ENCODE data around the gene NADSYN1.
A peak's percentile ranks its signal among the peaks of the same experiment; 100 is the strongest.

NADSYN1 gene

DNA sequence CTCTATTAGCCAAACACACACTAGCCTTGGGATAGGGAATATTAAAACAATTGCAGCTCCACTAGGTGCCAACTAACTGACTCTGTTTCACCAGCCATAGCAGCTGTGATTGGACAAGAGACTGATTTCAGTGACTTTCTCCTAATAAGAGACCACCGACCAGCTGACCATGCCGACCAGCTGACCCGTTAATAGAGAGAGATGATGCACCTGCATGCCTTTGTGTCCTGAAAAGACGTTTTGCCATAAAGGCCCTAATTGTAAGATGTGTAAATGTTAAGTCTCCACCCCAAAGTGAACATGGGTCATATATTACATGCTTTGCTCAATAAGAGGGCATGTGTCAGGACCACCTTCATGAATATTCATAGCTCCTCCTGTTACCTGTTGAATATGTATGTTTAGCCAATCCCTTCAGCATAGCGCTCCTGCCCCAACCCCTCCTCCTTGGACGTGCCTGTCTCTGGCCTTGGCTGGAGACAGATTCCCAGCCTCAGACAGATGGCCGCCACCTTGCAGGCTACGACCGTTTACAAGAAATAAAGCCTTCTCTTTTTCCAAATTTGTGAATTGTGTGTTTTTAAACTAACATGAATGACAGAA is 1.3 kb upstream of the NADSYN1 start:
- DNase-seq, result no peak

DNA sequence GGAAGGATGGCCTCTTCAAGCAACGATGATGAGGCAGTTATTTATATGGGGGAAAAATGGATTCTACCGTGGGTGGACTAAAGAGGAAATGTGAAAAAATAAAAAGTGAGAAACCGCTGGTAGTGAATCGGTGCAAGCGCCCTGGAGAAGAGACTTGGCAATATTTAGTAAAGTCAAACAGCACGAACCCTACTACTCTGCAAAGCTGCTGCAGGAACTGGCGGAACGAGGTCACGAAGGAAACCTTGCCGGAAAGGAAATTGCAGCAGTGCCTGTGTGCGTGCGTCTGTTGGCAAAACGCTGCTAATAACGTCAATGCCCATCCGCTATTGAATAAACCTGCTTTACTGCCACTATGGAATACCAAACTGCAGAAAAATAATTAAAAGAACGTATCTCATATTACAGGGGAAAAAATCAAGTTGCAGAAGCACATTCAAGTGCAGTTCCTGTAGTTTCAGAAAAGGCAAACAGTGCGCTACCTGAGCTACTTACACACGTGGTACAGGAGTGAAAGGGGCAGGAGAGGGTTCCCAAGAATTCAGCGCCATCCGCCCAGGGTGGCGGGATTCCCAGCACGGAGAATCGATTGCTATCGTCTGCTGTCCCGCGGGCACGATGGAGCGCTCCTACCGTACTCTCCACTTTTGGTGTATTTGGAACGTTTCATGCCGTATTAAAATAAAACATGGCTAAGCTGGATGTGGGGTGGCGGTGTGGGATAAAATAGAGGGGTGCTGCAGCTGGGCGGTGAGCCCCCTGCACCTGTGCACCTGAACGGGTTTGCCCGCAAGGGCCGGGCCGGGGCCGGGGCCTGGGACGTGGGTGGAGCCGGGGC is 585 bp upstream of the NADSYN1 start:
- DNase-seq, result peak; percentile 22 to 36

DNA sequence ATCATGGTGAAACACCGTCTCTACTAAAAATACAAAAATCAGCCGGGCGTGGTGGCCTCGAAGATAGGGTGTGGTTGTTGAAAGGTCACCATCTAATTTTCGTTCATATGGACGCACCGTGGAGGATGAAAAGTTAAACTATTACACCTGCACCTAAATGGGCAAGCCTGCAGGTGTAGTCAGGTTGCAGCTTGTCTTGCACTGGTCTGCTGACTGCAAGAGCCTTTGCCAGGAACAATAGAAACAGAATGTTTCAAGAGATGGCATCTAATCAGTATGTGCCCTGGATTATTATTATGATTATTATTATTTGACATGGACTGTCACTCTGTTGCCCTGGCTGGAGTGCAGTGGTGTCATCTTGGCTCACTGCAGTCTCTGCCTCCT is 908 bp downstream of the NADSYN1 start:
- no peak for DNase-seq

DNA sequence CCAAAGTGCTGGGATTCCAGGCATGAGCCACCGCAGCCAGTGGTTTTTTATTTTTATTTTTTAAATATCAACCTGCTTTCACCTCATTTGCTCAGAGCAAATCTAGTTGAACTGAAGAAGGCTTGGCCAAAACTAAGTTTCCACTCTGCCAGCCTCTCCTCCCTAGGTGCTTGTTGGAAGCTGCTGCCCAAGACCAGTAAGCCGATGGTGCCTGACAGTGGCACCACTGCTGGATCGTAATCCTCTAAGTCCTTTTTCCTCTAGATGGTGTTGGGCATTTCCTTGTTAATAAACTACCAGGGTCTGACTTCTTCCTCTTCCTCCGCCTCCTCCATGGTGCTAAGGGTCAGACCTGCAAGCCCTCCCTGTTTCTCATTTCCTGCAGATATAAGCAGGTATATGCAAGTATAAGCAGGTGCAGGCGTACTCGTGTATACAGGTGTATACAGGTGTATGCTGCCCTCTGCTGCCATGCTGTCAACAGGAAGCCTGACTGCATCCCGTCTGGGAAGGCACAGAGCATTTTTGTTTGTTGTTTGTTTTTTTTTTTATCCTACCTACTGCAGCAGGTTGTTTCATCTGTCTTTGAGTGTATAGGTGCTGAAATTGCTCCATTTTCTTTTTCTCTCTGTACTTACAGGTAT is 1.6 kb downstream of the NADSYN1 start:
- DNase-seq, result peak; percentile 32 to 43

DNA sequence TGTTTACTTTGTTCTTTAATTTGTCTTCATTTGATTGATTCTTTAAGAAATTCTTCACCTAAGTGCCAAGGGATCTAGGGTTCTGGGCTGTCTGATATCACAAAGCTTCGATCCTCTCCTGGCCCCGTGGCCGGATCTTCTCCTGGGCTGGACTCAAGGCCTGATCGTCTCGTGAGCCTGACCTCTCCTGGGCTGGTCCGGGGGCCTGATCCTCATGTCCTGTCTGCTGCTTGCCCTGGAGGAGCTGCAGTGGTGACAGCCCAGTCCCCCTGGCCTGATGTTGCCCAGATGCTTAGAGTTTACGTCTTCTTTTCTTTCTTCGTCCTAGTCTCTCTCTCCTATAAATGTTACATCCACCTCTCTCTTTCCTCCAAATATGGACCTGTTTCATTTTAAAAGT is 3.3 kb downstream of the NADSYN1 start:
- DNase-seq, result no peak

DNA sequence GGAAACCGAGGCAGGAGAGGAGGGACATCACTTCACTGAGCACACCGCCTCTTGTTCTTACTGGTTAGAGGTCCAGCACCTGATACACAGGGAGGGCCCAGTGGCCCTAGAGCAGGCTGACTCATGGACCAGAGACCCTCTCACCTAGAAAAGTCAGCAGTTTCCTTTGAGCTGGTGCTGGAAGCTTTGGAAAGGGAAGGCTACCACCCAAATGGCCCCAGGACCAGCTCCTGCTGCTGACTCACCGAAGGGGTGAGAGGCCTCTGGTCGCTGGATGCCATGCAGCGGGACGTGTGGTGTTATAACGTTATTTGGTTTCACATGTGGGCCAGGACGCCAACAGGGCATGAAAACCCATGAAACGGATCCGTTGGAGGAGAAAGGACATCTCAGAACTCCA is 3.8 kb downstream of the NADSYN1 start:
- no peak for DNase-seq

DNA sequence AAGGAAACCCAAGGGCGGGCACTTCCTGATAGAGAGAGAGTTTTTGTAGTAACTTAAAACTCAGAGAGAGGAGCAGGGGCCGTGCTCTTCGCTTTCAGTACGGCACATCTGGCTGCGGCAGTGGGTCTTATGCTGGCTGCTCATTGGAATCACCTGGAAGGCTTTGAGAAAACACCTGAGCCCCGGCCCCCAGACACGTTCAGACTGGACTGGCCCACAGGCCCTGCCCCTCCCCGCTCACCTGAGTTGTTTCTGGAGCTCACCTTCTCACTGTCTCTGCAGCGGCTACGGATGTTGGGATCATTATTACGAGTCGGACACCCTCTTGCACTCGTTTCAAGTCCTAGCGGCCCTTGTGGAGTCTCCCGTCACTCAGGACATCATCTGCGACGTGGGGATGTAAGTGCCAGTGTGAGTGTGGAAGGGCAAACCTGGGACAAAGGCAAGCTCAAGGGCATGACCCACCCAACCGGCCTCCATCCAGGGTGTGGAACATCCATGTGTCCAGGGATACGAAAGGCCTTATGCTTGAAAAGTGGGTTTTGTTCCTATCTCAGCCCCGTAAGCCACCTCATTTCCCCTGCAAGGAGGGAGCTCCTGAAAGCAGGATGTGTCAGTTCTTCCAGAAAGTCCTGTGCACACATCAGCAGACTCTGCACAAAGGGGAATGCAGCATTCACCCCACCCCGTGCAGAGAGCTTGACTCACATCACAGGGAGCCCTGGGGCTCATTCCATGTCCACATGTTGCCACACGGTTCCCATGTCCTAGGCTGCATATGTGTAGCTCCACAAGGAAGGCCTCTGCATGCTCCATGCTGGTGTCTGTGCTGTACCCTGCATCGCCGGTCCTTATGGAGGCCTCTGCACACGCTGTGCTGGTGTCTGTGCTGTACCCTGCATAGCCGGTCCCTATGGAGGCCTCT is 5.4 kb downstream of the NADSYN1 start:
- DNase-seq, result no peak

DNA sequence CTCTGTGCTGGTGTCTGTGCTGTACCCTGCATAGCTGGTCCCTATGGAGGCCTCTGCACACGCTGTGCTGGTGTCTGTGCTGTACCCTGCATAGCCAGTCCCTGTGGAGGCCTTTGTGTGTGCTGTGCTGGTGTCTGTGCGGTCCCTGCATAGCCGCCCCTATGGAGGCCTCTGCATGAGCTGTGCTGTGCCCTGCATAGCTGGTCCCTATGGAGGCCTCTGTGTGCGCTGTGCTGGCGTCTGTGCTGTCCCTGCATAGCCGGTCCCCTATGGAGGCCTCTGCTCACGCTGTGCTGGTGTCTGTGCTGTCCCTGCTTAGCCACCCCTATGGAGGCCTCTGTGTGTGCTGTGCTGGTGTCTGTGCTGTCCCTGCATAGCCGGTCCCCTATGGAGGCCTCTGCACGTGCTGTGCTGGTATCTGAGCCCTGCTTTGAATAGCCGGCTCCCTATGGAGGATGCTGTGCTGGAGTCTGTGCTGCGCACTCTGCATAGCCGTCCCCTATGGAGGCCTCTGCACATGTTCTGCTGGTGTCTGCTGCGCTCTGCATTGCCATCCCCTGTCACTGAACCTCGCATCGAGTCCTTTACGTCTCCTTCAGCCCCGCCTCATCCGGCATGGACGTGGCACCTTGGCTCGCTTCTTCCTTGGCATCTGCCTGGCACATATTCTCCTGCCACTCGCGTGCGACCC is 6.2 kb downstream of the NADSYN1 start:
- no peak for DNase-seq

DNA sequence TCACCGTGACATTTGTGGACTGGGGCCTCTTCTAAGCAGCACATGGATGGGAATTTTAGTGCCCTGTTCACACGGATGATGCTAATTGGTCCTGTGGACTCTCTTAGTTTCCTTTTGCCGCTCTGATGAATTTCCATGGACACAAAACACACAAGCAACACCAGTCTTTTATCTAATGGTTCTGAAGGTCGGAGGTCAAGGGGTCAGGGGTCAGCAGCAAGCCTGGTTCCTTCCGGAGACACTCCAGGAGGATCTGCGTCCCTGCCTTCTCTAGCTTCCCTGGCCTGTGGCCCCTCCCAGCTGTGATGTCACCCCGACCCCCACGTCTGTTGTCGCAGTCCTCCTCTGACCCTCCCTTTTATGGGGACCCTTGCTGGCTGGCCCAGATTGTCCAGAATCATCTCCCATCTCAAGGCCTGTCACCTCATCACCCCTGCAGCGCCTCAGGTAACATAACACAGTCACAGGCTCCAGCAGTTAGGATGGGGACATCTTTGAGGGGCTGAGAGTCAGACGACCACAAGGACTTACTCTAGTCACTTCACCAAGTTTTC is 6.8 kb downstream of the NADSYN1 start:
- DNase-seq, result no peak

DNA sequence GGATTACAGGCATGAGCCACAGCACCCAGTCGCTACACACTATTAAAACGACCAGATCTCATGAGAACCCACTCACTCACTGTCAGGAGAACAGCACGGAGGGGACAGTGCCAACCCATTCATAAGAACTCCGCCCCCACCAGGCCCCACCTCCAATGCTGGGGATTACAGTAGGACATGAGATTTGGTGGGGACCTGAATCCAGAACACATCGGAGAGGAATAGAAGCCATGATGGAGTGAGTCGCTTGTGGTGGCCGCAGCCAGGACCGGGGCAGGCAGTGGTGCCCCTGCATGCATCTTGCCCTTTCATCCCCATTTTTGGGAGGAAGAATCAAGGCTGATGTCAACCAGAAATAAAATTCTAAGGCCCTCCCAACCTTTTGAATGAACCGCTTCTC is 8.7 kb downstream of the NADSYN1 start:
- DNase-seq, result no peak

DNA sequence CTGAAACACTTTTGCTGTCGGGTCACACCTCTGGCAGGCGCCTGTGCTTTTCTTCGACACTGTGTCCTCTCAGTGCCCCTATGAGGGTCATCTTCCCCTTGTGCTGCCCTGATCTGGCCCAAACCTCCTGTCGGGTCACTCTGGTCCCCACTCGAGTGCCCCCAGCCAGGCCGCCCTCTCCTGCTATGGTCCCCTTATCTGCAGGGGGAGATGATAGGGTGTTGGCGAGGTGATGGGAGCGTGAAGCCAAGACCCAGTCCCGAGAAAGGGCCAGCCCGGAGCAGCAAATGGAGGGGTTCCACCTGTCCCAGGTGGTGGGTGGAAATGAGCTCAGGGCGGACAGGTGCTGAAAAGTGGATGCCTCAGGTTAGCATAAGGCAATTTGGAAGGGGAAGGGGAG is 9.7 kb downstream of the NADSYN1 start:
- DNase-seq, result no peak

DNA sequence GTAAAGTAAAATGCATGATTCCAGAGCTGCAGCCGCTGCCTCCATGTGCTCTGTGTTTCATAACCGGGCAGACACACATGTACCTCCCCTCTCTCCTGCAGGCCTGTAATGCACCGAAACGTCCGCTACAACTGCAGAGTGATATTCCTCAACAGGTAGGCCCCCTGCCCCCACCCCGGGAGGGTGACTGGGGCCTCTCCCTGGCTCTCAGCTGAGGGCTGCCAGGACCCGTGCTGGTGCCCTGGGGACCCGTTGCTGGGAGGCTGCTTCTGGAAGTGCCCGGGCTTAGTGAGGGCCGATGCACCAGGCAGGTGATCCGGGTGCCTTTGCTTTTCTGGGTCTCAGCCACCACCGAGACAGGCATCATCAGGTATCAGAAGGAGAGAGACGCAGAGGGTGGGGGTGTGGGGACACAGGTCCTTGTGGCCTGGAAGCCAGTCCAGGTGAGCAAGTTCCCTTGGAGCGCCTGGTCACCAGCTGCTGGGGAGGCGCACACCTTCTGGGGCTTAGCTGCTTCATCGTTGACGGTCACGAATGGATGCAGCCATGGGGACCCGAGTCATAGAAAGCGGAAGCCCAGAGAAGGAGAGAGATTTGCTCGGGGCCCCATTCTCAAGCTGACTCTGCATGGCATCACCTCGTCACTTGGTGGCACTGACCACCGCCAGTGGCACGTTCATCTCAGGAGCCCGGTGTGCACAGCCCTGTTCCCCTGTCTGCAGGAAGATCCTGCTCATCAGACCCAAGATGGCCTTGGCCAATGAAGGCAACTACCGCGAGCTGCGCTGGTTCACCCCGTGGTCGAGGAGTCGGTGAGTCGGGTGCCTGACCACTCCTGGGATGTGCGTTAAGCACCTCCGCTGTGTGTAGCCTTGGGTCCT is 10.6 kb downstream of the NADSYN1 start:
- DNase-seq, result no peak

DNA sequence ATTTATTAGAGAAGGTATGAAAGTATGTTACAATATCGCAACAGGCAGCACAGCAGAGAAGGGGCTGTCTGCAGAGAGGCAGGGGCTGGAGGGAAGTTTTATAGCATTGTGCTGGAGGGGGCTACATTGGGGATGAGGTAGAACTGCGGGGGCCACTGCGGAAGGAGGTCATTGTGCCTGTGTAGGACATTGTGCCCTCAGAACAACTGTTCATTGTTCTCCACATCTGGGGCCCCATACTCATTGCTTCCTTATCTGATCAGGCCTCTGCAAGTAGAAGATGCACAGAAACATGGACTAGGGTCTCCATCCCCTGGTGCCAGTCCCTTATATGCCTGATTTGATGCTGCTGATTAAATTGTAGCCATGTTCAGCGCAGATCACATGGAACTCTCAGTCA is 12.1 kb downstream of the NADSYN1 start:
- DNase-seq, result no peak

DNA sequence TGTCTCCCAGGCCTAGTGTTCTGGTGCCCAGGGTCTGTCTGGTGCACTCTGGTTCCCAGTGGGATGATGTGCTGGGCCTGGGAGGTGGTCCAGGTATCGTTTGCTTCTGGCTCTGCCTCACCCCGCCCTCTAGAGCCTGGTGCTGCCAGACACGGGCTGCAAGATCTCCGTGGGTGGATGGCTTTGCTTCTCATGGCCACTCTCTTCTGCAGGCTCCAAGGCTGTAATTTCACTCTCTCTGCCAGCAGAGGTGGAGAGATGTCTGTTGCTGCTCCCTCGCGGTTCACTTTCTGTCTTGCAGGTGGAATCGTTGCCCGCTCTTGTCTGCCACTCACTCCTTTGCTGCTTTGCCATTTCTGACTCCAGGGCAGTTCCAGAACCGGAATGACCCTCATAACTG is 13.4 kb downstream of the NADSYN1 start:
- DNase-seq, result no peak

DNA sequence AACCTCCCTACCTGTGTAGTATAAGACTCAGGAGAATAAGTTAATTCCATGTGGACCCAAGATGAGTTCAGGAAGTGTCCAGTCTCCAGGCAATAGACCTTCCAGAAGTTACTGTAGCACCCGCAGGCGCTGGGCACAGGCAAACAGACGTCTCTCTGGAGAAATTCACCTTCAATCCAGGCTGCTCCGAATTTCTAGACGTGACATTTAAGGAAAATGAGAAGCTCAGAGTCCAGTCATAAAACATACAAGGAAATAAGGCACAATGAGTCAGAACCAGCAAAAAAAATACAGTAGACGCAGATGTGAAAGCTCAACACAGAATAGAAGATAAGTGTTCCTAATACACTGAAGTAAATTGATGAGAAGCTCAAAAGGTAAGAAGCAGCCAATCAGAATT is 14.2 kb downstream of the NADSYN1 start:
- DNase-seq, result no peak

DNA sequence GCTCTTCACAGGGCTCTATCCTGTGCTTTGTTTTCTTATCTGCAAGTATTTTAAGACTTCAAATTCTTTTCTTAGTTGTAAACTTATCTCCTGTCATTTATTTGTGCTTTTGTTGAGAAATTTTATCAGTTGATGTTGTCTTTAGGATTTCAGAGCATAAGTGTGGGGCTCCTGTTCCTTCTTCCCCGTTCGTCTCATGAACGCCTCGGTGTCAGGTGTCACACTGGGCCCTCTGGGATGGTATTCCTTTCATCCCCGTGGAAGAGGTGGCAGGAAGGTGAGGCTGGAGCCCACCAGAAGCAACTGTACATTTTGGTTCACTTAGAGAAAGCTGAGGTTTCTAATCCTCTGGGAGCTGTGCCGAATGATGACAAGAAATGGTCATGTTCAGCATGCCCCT is 17.9 kb downstream of the NADSYN1 start:
- DNase-seq, result no peak

DNA sequence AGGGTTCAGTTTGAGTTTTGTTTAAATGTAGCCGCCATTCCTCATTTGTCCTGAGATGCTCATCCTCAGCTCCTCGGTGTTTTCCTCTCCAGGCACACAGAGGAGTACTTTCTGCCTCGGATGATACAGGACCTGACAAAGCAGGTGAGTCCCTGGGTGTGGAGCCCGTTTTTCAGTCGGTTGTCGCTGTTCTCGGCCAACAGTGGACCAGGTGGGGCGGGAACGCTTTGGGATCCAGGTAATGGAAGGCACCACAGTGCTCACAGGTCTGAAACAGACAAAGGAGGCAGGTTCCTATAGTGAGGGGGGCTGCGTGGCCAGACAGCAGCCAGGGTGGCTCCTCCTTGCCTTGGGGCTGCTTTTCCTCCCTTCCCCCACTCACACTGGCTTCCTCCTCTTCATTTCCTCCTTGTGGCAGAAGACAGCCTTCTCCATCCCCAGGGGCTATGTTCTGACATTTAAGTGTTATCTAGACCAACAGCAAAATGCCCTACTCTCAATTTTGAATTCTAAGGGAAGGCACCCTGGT is 19.4 kb downstream of the NADSYN1 start:
- no peak for DNase-seq

DNA sequence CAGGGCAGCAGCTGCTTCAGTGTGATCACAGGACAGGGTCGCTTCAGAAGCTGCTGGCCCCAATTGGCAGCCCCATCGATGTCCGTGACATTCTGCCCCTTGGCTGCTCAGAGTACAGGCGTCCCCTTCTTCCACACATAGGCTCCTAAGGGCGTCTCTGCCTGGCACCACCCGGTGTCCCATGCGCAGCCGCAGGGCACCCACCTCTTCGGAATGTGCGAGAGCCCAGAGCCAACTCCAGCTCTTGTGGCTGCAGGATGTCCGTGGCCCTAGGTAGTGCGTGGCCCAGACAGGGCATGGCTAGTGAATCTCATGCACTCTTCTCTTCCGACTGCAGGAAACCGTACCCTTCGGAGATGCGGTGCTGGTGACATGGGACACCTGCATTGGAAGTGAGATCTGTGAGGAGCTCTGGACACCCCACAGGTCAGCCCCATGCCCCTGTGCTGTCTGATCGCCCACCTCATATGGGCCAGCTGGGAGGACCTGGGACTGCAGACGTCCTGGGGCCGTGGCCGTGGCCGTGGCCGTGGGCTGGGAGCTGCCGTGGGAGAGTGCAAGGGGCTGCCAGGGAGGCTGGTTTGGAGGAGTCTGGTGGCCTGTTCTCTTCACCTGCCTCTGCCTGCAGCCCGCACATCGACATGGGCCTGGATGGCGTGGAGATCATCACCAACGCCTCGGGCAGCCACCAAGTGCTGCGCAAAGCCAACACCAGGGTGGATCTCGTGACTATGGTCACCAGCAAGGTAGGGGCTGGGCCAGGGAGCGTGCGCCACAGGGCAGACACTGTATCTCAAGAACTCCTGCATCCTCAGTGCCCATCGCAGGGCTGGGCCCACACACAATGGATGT is 20.2 kb downstream of the NADSYN1 start:
- DNase-seq, result no peak

DNA sequence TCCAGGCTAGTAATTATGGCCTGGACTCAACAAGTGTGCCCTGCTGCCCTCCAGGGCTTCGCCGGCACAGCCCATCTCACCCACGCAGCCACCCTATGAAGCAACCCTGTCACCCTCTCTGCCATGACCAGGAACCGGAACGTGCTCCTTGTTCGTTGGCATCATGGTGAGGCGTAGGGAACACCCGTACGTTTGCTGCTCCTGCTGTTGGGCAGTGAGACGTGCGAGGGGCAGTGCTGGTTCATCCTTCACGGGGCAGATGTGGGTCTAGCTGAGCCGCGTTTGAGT is 20.7 kb downstream of the NADSYN1 start:
- DNase-seq, result no peak

DNA sequence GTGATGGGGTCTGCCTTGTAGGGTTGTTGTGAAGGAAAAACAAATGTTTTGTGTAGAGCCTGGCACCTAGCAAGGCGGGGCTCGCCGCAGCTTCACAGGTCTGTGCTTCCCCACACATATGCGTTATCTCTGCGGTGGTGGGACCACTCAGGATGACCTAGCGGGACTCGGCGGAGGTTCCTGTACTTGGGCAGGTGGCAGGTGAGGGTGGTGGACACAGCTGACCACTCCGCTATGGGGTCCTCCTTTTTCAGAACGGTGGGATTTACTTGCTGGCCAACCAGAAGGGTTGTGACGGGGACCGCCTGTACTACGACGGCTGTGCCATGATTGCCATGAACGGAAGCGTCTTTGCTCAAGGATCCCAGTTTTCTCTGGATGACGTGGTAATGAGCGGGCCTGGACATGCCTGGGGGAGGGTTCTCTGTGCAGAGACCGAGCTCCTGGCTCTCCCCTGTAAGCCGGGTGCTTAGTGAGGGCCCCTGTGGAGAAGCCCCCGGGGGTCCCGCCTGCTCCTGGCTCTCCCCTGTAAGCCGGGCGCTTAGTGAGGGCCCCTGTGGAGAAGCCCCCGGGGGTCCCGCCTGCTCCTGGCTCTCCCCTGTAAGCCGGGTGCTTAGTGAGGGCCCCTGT is 21.3 kb downstream of the NADSYN1 start:
- DNase-seq, result no peak
